BLaER1 treated with 17β-estradiol and CSF1 and Interleukin-3, amounts not matched to agents 10 nM and 100 nM (cell line): ENCODE measurements around the gene GPR22.

Source experiments
- H3K27ac ChIP-seq, 11 experiments: shearing (Covaris generic); formaldehyde crosslinking; 2 replicates each; pipeline ENCODE4 v1.8.1; 2022
- H3K27me3 ChIP-seq, 11 experiments: shearing (Covaris generic); formaldehyde crosslinking; 2 replicates each; pipeline ENCODE4 v1.8.1; 2022
- H3K36me3 ChIP-seq, 11 experiments: shearing (Covaris generic); formaldehyde crosslinking; 2 replicates each; pipeline ENCODE4 v1.8.1; 2022
- H3K4me1 ChIP-seq, 10 experiments: shearing (Covaris generic); formaldehyde crosslinking; 2 replicates each; pipeline ENCODE4 v1.8.1; 2022
- H3K4me2 ChIP-seq, 11 experiments: shearing (Covaris generic); formaldehyde crosslinking; 2 replicates each; pipeline ENCODE4 v1.8.1; 2022
- H3K4me3 ChIP-seq, 10 experiments: shearing (Covaris generic); formaldehyde crosslinking; 2 replicates each; pipeline ENCODE4 v1.8.1; 2022
- H3K9ac ChIP-seq, 11 experiments: shearing (Covaris generic); formaldehyde crosslinking; 2 replicates each; pipeline ENCODE4 v1.8.1; 2022
- H3K9me3 ChIP-seq, 11 experiments: shearing (Covaris generic); formaldehyde crosslinking; replicated peaks in 1 of 11; 2 replicates each; pipeline ENCODE4 v1.8.1; 2022
- H4K20me1 ChIP-seq, 11 experiments: shearing (Covaris generic); formaldehyde crosslinking; 2 replicates each; pipeline ENCODE4 v1.8.1; 2022
- Cebpa-rat ChIP-seq, 11 experiments: shearing (Covaris generic); IDR thresholded peaks; 2 replicates each; pipeline ENCODE4 v1.8.1; 2022

The GPR22 gene

GRCh38 chr7:107467972-107468371, 1.9 kb upstream of the GPR22 start:
- Histone ChIP-seq H3K4me2 (no peak overlapping the region), H3K4me1 (peaks cover 0 to 15% (median 0%) of the 10 kb centered on the region in 10 experiments; a peak in 6 of 20 replicates), H3K27me3 (no peaks in the 10 kb centered on the region), H4K20me1 (peaks cover 0 to 22% (median under 1%) of the 10 kb centered on the region in 11 experiments; a peak in 9 of 22 replicates), H3K4me3 (no peak overlapping the region), H3K27ac (no peak overlapping the region), H3K9ac (no peak overlapping the region), H3K9me3 (no peaks in the 10 kb centered on the region), H3K36me3 (no peaks in the 10 kb centered on the region)
- no peak for TF ChIP-seq Cebpa-rat (IDR thresholded peaks at IDR 0.05)

- Histone ChIP-seq H3K9ac (no peak overlapping the region), H3K9me3 (no peaks in the 10 kb centered on the region), H3K4me3 (no peak overlapping the region), H3K36me3 (no peaks in the 10 kb centered on the region), H3K4me1 (peaks cover 0 to 15% (median 0%) of the 10 kb centered on the region in 10 experiments; a peak in 6 of 20 replicates), H3K4me2 (no peak overlapping the region), H4K20me1 (peaks cover 0 to 15% (median 0%) of the 10 kb centered on the region in 11 experiments; a peak in 5 of 22 replicates), H3K27ac (no peak overlapping the region), H3K27me3 (no peaks in the 10 kb centered on the region)
- TF ChIP-seq Cebpa-rat (IDR thresholded peaks at IDR 0.05), result no peak
Measured at GRCh38 chr7:107468824-107469223, 1.0 kb upstream of the GPR22 start.

DNA sequence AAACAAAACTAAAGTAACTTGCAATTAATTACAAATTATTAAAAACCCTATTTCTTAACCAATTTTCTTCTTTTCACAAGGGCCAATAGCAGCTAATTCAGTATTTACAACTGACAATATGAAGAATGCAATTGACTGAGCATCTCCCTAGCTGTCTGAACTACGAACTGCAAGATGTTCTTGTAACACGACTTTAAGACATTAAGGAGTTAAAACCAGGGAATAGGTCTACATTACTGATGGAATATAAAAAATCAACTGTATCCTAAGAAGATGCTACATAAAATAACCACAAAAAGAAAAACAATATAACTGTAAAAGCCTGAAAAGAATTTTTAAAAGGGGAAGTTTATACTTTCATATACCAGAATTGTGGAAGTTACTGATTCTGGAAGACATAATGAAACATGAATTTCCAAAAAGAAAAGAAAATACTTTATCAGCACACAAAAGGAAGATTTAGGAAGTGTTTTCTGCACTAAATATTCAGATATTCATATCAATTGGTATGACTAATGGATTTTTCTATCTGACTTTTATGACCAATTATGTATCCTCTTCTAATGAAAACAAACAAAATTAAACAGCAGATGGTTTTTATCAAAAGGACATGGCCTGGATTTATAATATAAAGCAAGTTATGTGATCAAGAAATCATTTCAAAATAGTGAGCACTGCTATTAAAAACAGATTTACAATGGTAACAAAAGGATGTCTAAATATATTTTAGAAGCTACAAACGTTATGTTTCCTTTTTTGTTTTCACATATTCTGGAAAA, 1.6 kb downstream of the GPR22 start:
- H4K20me1 ChIP-seq, result peaks cover 0 to 21% (median 0%) of the 10 kb centered on the region in 11 experiments; a peak in 3 of 22 replicates
- no peaks in the 10 kb centered on the region for H3K9me3 ChIP-seq
- H3K36me3 ChIP-seq, result no peaks in the 10 kb centered on the region
- H3K27me3 ChIP-seq, result no peaks in the 10 kb centered on the region
- peak overlapping the region in 3 of 11 experiments; percentile 18 to 58 (median 27); a peak in 4 of 22 replicates for H3K4me2 ChIP-seq
- no peak for TF ChIP-seq Cebpa-rat (IDR thresholded peaks at IDR 0.05)
- H3K27ac ChIP-seq, result peak overlapping the region in 1 of 11 experiments; percentile 36; a peak in 1 of 22 replicates
- peaks cover 0 to 21% (median 0%) of the 10 kb centered on the region in 10 experiments; a peak in 6 of 20 replicates for H3K4me1 ChIP-seq
- H3K4me3 ChIP-seq, result no peak overlapping the region
- H3K9ac ChIP-seq, result no peak overlapping the region

- no peak overlapping the region for H3K4me3 ChIP-seq
- no peak for TF ChIP-seq Cebpa-rat (IDR thresholded peaks at IDR 0.05)
- peak overlapping the region in 3 of 11 experiments; percentile 18 to 58 (median 27); a peak in 5 of 22 replicates for H3K4me2 ChIP-seq
- no peak overlapping the region for H3K9ac ChIP-seq
- H3K36me3 ChIP-seq, result no peaks in the 10 kb centered on the region
- peak overlapping the region in 1 of 11 experiments; percentile 36; a peak in 1 of 22 replicates for H3K27ac ChIP-seq
- peaks cover 0 to 21% (median 0%) of the 10 kb centered on the region in 10 experiments; a peak in 6 of 20 replicates for H3K4me1 ChIP-seq
- no peaks in the 10 kb centered on the region for H3K9me3 ChIP-seq
- H3K27me3 ChIP-seq, result no peaks in the 10 kb centered on the region
- H4K20me1 ChIP-seq, result peaks cover 0 to 21% (median 0%) of the 10 kb centered on the region in 11 experiments; a peak in 3 of 22 replicates
Measured at GRCh38 chr7:107472116-107472515, 2.3 kb downstream of the GPR22 start.

DNA sequence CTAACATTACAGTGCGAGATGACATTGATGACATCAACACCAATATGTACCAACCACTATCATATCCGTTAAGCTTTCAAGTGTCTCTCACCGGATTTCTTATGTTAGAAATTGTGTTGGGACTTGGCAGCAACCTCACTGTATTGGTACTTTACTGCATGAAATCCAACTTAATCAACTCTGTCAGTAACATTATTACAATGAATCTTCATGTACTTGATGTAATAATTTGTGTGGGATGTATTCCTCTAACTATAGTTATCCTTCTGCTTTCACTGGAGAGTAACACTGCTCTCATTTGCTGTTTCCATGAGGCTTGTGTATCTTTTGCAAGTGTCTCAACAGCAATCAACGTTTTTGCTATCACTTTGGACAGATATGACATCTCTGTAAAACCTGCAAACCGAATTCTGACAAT, 4.3 kb downstream of the GPR22 start:
- Histone ChIP-seq H3K4me3 (no peak overlapping the region), H3K27me3 (no peaks in the 10 kb centered on the region), H3K4me2 (no peak overlapping the region), H3K36me3 (no peaks in the 10 kb centered on the region), H4K20me1 (peaks cover 0 to 21% (median 0%) of the 10 kb centered on the region in 11 experiments; a peak in 3 of 22 replicates), H3K9ac (no peak overlapping the region), H3K4me1 (peaks cover 0 to 21% (median 0%) of the 10 kb centered on the region in 10 experiments; a peak in 6 of 20 replicates), H3K27ac (no peak overlapping the region), H3K9me3 (no peaks in the 10 kb centered on the region)
- TF ChIP-seq Cebpa-rat (IDR thresholded peaks at IDR 0.05), result no peak

DNA sequence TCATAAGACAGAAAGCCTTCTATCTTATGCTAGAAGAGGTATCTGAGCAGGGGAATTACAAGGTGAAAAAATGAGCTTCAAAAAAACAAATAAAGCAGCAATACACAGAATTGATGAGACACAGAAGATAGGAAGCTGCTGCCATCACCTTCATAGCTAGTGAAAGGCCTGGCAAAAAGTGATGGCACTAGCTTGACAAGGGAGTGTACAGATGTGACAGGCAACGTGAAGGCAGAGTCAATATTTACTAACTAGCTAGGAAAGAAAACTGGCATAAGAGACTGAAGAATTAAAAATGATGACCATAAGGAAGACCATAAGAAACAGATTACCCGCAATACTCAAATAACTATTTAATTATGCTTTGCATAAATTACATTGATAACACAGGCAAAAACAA, 9.4 kb downstream of the GPR22 start:
- H3K4me2 ChIP-seq, result no peak overlapping the region
- no peak overlapping the region for H3K27ac ChIP-seq
- H4K20me1 ChIP-seq, result peaks cover 0 to 11% (median 0%) of the 10 kb centered on the region in 11 experiments; a peak in 2 of 22 replicates
- no peak for TF ChIP-seq Cebpa-rat (IDR thresholded peaks at IDR 0.05)
- H3K9me3 ChIP-seq, result no peaks in the 10 kb centered on the region
- H3K9ac ChIP-seq, result no peak overlapping the region
- H3K27me3 ChIP-seq, result no peaks in the 10 kb centered on the region
- H3K36me3 ChIP-seq, result peaks cover 0 to 3% (median 0%) of the 10 kb centered on the region in 11 experiments; a peak in 1 of 22 replicates
- H3K4me1 ChIP-seq, result peaks cover 0 to 6% (median 0%) of the 10 kb centered on the region in 10 experiments; a peak in 1 of 20 replicates
- no peak overlapping the region for H3K4me3 ChIP-seq

GRCh38 chr7:107480932-107481331, 11.1 kb downstream of the GPR22 start:
- no peak overlapping the region for H3K4me2 ChIP-seq
- no peaks in the 10 kb centered on the region for H3K27me3 ChIP-seq
- H3K4me3 ChIP-seq, result no peak overlapping the region
- no peak overlapping the region for H3K9ac ChIP-seq
- H4K20me1 ChIP-seq, result peaks cover 0 to 17% (median 0%) of the 10 kb centered on the region in 11 experiments; a peak in 2 of 22 replicates
- peaks cover 0 to 3% (median 0%) of the 10 kb centered on the region in 11 experiments; a peak in 1 of 22 replicates for H3K36me3 ChIP-seq
- no peaks in the 10 kb centered on the region for H3K9me3 ChIP-seq
- no peak for TF ChIP-seq Cebpa-rat (IDR thresholded peaks at IDR 0.05)
- H3K4me1 ChIP-seq, result peaks cover 0 to 5% (median 0%) of the 10 kb centered on the region in 10 experiments; a peak in 1 of 20 replicates
- H3K27ac ChIP-seq, result no peak overlapping the region

- no peaks in the 10 kb centered on the region for H3K27me3 ChIP-seq
Measured at GRCh38 chr7:107482571-107482970, 12.7 kb downstream of the GPR22 start.

DNA sequence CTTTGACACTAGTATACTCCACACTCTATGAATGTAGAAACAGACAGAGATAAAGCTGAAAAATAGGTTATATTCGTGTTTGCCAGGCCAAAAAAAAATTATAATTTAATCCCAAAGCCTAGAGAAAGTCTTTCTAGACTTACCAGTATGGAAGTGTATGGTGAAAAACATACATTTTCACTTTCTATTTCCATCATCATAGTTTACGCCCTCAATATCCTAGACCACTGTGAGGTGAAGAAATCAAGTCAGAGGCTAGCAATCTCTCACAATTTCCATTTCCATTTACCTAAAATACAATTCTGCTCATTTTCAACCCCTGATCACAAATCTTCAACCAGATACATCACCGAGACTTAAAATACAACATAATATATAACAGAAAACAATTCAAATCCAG, 16.2 kb downstream of the GPR22 start:
- Histone ChIP-seq H3K36me3 (peaks cover 0 to 3% (median 0%) of the 10 kb centered on the region in 11 experiments; a peak in 1 of 22 replicates), H3K9me3 (no peaks in the 10 kb centered on the region), H3K9ac (no peak overlapping the region), H3K4me2 (no peak overlapping the region), H3K4me1 (no peaks in the 10 kb centered on the region), H4K20me1 (peaks cover 0 to 26% (median 0%) of the 10 kb centered on the region in 11 experiments; a peak in 4 of 22 replicates), H3K4me3 (no peak overlapping the region), H3K27ac (no peak overlapping the region), H3K27me3 (no peaks in the 10 kb centered on the region)
- no peak for TF ChIP-seq Cebpa-rat (IDR thresholded peaks at IDR 0.05)

More at GRCh38 chr7:107482571-107482970, 12.7 kb downstream of the GPR22 start:
- Histone ChIP-seq H3K9ac (no peak overlapping the region), H3K4me1 (no peaks in the 10 kb centered on the region), H3K9me3 (no peaks in the 10 kb centered on the region), H3K4me3 (no peak overlapping the region), H4K20me1 (peaks cover 0 to 14% (median 0%) of the 10 kb centered on the region in 11 experiments; a peak in 2 of 22 replicates), H3K36me3 (peaks cover 0 to 3% (median 0%) of the 10 kb centered on the region in 11 experiments; a peak in 1 of 22 replicates), H3K4me2 (no peak overlapping the region), H3K27ac (no peak overlapping the region)
- no peak for TF ChIP-seq Cebpa-rat (IDR thresholded peaks at IDR 0.05)
